GM23338 (cell line): ENCODE measurements around the gene OSER1.

Experiments
- CTCF ChIP-seq, 2 experiments: fragments of 200-600 bp in 1 of 2; sonication (generic) in 1 of 2; conservative IDR thresholded peaks; 2 replicates each; pipeline versions ENCODE4 v1.5.1 to v1.6.1; 2016 to 2017; ENCODE audit warnings: antibody characterized with exemption in 2 of 2, low read depth in 2 of 2, mild to moderate bottlenecking in 2 of 2, moderate library complexity in 1 of 2
- EZH2 ChIP-seq: fragments of 200-600 bp; sonication (generic); IDR thresholded peaks from one replicate; pipeline ENCODE4 v1.8.0; 2017; ENCODE audit warnings: antibody characterized with exemption, mild to moderate bottlenecking, low read depth; ENCODE audit not compliant: unreplicated experiment
- POLR2AphosphoS5 ChIP-seq: IDR thresholded peaks from 2 replicates; pipeline ENCODE4 v1.6.1; 2016; ENCODE audit warnings: antibody characterized with exemption, low read depth
- REST ChIP-seq: IDR thresholded peaks from one replicate; pipeline ENCODE4 v1.6.1; 2018; ENCODE audit warnings: antibody characterized with exemption; ENCODE audit not compliant: unreplicated experiment

GRCh38 chr20:44209686-44210405 lies 725 bp downstream of the OSER1 start:
- no peak for TF ChIP-seq EZH2
- TF ChIP-seq CTCF (conservative IDR thresholded peaks at IDR 0.05; ENCODE audit: low read depth in 2 of 2): no peak
- TF ChIP-seq REST: peak; percentile 55
- no peak for TF ChIP-seq POLR2AphosphoS5
